Ovary (tissue), 3 donors: ENCODE measurements around the gene ZNF701.

Experiments used
- CTCF ChIP-seq, 3 donors: fragments of 450-650 bp in 2 of 3; fragments of 200-600 bp in 1 of 3; IDR thresholded peaks; one replicate each; pipeline versions ENCODE4 v1.5.1 to v1.8.0; 2016 to 2022; ENCODE audit warnings: antibody characterized with exemption in 3 of 3, mild to moderate bottlenecking in 1 of 3
- POLR2A ChIP-seq: fragments of 450-650 bp; IDR thresholded peaks from one replicate; pipeline ENCODE4 v1.6.1; 2017; ENCODE audit warnings: antibody characterized with exemption, mild to moderate bottlenecking, moderate library complexity
- donor health status: DM: no; HTN: no; CAD: no.

DNA sequence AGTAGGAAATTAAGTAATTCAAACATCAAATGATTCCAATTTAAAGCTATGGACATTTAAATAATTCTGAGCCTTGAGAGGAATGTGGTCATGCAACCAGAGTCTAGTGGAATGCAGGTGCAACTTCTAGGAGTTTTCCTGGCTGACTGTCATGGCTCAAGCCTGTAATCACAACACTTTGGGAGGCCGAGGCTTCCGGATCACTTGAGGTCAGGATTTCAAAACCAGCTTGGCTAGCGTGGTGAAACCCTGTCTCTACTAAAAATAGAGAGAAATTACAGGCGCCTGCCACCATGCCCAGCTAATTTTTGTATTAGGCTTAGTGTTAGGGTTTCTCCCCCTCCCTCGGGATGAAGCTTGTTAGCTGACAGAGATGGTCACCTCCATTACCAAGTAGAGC lies 36.2 kb upstream of the ZNF701 start:
- TF ChIP-seq CTCF (IDR thresholded peaks at IDR 0.05) (no peak), POLR2A (no peak)
